HG03442 (cell line): ENCODE measurements around the gene EXD3.
"Not testable (repeated sequence)": the region's sequence is repeated elsewhere in the genome, so short reads cannot be mapped to it uniquely, and the experiment has no call there.

ENCODE experiments used
- ATAC-seq: cut with Tn5 transposase; IDR thresholded peaks from one replicate; pipeline ENCODE4 v1.9.1; 2021; ENCODE audit warnings: mild to moderate bottlenecking, moderate library complexity; ENCODE audit not compliant: unreplicated experiment

Gene EXD3

DNA sequence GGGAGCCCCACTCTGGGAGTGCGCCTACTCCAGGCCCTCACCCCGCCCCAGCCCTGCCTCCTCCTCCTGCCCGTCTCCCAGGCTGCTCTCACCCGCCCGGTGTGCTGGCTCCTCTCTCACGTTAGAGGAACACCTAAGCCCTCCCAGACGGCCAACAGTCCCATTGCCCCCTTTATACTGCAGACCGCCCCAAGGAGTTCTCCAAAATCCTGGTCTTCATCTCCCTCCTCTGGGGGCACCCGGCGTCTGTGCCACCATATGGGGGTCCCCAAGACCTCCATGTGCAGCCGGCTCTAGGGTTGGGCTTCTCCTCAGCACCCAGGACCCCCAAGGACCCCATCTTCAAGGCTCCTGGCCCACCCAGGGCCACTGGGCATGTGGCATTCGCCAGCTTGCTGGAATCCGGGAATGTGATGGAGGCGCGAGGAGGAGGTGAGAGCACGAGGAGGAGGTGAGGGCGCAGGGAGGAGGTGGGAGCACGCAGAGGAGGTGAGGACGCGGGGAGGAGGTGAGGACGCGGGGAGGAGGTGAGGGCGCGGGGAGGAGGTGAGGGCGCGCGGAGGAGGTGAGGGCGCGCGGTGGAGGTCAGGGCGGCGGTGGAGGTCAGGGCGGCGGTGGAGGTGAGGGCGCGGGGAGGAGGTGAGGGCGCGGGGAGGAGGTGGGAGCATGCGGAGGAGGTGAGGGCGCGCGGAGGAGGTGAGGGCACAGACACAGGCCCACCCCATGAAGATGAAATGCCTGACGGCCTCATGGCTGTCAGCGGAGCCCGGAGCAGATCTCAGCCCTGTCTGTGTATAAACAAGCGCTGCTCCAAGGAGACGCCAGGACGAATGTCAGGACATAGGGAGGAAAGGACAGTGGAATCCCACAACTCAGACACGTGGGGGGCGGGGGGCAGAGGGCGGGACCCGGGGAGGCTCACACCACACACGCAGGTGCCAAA lies 41.2 kb downstream of the EXD3 start:
- ATAC-seq = no peak

DNA sequence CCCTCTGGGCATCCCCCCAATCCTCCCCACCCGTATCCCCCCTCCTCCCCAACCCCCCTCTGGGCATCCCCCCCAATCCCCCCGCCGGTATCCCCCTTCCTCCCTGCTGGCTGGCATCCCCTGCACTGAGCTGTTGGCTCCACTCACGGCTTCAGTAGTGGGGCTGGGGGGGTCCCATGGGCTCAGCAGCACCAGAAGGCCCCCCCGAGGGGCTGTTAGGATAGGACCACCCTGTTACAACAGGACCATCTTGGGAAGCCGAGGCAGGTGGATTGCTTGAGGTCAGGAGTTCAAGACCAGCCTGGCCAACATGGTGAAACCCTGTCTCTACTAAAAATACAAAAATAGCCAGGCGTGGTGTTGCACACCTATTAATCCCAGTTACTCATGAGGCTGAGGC lies 42.4 kb downstream of the EXD3 start:
- no peak for ATAC-seq

GRCh38 chr9:137380171-137380570 lies 42.8 kb downstream of the EXD3 start:
- no peak for ATAC-seq

- no peak for ATAC-seq
Measured at GRCh38 chr9:137379761-137380161, 43.2 kb downstream of the EXD3 start.

DNA sequence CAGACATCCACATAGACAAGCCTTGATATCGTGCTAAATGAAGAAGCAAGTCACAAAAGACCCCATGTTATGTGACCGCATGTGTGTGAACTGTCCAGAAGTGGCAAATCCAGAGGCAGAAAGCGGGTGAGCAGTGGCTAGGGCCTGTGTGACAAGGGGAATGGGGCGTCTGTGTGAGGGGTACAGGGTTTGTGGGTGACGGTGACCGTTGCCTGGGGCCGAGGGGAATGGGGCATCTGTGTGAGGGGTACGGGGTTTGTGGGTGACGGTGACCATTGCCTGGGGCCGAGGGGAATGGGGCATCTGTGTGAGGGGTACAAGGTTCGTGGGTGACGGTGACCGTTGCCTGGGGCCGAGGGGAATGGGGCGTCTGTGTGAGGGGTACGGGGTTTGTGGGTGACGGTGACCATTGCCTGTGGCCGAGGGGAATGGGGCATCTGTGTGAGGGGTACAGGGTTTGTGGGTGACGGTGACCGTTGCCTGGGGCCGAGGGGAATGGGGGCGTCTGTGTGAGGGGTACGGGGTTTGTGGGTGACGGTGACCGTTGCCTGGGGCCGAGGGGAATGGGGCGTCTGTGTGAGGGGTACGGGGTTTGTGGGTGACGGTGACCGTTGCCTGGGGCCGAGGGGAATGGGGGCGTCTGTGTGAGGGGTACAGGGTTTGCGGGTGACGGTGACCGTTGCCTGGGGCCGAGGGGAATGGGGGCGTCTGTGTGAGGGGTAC lies 44.1 kb downstream of the EXD3 start:
- not testable (repeated sequence) for ATAC-seq

DNA sequence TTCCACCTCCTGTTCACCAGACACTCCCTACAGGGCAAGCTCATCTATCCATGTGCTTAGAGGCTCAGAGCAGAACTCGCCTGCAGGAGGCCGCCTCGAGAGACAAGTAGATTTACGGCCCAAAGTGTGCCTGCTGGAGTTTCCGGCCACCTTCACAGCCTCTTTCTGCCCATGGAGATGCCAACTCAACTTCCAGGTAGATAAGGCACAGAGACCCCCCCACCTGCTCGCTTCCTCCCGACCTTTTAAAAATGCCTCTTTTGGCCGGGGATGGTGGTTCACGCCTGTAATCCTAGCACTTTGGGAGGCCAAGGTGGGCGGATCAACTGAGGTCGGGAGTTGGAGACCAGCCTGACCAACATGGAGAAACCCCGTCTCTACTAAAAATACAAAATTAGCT lies 46.6 kb downstream of the EXD3 start:
- ATAC-seq = no peak

- ATAC-seq = no peak
Measured at GRCh38 chr9:137375321-137376058, 47.5 kb downstream of the EXD3 start.

- no peak for ATAC-seq
Measured at GRCh38 chr9:137374131-137374845, 48.7 kb downstream of the EXD3 start.

DNA sequence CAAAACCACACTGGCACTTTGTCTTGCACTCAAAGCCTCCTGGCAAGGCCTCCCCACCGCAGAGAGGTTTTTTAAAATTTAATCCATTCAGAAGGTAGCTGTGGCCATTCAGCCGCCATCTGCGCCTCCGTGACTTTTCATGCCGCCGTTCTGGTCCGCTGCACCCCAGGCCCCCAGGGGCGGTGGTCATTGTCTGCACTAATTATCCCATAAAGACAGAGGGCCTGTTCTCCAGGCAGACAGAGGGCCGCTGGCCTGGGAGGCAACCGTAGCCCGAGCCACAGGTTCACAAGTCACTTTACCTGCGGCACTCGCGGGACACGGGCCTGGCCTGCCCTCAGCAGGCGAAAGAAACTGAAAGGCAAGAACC lies 49.4 kb downstream of the EXD3 start:
- no peak for ATAC-seq

- ATAC-seq = no peak
Measured at GRCh38 chr9:137372693-137373610, 50.0 kb downstream of the EXD3 start.

- no peak for ATAC-seq
Measured at GRCh38 chr9:137371946-137372651, 50.9 kb downstream of the EXD3 start.

DNA sequence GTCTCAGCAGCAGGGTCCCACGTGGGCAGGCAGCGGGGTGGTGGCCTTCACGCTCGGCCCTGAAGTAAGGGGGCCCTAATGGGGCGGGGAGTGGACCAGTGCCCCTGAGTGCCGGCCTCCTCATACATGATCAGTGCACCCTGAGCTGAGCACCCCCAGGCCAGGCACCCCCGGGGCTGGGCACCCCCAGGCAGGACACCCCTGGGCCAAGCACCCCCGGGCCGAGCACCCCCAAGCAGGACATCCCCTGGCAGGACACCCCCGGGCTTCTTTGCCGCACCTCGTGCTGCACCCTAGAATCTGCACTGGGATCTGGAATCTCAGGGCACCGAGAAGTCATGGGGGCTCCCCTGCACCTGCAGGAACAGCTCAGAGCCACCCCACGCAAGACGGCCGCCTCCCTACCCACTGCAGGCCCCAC lies 51.4 kb downstream of the EXD3 start:
- ATAC-seq = no peak

DNA sequence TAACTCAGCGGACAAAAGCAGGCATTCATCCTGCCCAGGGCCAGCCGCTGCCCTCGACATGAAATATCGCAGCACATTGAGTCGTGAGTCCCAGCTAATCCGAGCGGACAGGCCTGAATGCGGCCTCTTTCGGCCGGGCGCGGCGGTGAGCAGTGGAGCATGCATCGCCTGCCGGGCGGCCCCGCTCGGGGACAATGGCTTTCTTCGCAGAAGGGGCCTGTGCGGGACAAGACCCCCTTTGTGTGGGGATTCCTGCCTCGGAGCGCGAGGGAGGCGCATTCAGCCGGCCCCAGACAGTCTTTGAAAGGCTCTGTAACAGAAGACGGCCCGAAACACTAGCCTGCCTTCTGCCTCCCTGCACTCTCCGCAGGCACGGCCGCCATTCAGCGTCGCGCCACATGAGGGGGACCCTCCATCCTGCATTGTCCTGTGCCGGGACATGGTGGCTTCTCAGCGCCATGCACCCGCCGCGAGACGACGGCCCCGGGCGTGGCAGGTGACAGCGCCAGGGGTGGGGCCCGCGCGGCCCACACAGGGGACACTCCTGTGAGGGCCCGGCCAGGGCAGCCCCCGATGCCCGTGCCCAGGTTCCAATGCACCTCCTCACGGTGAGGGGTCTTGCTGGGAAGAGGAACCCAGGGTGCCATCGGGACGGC lies 52.0 kb downstream of the EXD3 start:
- ATAC-seq = no peak

DNA sequence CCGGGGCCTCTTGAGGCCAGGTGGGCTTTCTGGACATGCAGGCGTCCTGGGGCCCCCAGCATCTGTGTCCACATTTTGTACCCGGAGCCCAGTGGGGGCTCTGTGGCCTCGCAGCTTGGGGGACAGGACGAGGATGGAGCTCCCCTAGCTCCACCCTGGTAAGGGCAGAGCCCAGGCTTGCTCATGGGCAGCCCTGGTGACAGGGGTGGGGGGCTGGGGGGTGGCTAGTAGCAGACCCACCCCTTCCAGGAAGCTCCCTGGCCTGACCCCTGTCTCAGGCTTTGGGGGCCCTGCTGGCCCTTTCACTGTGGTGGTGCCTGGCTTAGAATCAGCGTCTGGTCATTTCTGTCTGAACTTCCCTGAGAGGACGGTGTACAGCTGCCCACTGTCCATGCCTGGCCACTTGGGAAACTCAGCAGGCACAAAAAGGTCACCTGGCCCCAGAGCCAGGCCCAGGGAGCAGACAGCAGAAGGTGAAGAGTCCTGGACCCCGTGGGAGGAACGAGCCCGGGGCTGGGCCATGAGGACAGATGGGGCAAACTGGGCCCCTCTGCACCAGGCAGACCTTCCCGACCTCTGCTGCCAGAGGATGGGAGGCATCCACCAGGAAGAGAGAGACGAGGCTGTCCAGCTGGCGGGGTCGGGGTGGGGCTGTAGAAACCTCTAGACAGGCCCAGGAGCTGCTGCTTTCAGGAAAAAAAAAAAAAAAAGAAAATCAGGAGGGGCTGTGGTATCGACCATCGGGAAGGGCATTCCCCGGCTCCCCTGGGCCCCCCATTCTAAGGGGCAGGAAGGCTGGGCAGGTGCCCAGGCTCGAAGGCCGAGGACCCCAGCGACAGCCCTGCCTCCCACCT lies 52.8 kb downstream of the EXD3 start:
- ATAC-seq = no peak

- no peak for ATAC-seq
Measured at GRCh38 chr9:137369061-137369787, 53.7 kb downstream of the EXD3 start.

- ATAC-seq = no peak
Measured at GRCh38 chr9:137368431-137369035, 54.4 kb downstream of the EXD3 start.
